SK-N-DZ (cell line): Measurements from ENCODE around the gene PCNX3.
A peak's percentile ranks its signal among the peaks of the same experiment; 100 is the strongest.
"Not testable (repeated sequence)": the region's sequence is repeated elsewhere in the genome, so short reads cannot be mapped to it uniquely, and the experiment has no call there.

Experiments used
- DNase-seq: peaks from one replicate; pipeline ENCODE4 v3.0.0-alpha.2; 2015; ENCODE audit warnings: low spot score

Gene PCNX3

DNA sequence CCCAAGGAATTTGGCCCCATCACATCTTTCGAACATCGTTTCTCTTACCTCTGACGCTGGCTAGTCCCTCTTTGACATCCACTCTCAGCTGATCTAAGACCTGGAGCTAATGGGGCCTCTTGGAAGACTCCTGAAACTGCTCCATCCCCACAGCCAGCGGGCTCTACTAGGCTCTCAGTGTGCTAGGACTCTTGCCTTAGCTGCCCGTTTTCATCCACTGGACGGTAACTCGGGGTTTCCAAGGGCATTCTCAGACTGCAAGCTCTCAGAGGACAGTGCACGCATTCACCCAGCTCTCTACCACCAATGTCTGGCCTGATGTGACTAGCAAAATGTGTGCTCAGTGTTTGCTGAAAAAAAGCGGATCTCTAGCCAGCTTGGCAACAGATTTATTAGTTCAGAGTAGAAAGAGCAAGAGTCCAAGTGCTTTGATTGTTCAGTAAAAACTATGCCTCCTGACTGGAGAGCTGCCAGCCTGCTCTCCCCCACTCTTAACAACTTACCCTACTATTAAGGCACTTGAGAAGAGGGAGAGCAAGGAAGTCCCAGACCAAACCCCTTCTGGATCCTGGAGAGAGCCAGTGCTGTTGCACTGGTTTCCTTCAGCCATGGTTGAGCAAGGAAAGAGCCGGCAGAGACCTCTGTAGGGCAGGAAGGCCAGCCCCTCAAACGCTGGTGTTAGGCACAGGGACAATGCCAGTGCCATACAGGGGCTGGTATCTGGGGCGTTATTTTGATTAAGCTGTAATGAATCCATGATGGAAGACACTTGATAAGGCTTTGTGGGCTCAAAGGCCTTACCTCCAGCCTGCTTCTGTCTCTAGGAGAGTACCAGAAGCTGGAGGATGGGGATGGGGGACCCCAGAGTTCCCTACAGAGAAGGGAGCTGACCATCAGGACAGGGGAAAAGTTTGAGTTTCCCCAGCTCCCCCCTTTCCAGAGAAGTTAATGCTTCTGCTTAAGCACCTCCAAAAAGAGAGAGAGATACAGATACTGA lies 38.0 kb downstream of the PCNX3 start:
- no peak for DNase-seq

DNA sequence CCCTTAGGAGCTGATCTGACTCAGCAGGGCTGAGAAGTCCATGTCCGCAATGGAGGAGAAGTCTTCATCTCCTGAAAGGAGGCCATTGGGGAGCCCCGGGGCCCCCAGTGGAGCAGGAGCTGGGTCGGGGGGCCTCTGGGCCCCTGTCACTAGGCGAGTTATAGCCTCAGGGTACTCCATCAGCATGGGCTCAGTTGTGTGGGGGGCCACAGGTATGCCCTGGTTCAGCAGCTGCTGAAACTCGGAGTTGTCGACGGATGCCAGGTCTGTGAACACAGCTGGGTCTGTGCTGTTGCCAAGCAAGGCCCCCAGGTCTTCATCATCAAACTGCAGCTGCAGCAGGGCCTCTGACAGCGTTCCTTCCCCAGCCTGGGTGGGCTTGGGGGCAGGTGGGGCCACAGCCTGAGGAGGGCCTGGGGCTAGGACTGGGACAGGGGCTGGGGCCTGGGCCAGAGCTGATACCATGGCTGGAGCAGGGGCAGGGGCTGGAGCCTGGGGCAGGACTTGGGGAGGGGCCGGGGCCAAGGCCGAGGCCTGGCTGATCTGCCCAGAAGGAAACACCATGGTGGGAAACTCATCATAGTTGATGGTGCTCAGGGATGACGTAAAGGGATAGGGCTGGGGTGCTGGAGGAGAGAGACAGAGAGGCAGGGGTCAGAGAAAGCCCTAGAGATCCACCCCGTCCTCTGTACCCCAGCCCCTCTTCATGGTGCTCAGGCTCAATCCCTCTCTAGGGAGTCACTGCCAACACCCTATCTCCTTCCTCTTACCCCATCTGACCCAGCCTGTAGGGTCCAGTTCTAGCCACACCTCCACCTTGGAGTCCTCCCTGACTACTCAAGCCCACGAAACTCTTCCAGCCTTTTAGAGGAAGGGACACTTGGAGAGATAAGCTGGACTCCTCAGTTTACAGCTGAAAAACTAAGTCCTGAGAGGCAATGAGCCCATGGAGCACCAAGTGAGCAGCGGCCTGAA lies 39.1 kb downstream of the PCNX3 start:
- no peak for DNase-seq

DNA sequence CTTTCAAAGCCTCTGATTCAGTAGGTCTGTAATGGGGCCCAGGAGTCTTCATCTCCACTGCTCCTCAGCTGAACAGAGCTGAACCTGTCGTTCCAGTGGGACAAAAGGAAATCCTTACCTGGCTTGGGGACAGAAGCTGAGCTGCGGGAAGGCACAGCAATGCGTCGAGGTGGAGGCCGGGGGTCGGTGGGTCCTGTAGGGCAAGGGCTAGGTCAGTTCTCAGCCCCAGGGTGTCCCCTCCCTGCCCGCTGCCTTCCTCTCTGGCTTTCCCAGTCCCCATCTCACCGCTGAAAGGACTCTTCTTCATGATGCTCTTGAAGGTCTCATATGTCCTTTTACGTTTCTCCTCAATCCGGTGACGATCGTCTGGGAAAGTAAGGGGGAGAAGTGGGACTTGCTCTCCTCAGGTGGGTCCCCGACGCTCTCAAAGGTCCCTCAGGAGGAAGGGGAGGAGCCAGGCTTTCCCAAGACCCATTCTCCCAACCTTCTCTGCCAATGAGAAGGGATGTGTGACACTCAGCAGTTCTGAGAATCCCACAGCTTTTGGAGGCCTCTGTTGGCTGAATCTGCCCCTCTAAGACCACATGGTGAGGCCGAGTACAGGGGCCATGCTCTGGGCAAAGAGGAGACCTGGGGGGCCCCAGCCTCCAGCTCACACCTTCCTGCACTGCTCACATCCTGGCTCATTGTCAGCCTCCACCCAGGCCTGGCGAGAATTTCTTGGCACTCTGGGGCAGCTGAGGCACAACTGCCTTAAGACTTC lies 40.2 kb downstream of the PCNX3 start:
- DNase-seq = no peak

DNA sequence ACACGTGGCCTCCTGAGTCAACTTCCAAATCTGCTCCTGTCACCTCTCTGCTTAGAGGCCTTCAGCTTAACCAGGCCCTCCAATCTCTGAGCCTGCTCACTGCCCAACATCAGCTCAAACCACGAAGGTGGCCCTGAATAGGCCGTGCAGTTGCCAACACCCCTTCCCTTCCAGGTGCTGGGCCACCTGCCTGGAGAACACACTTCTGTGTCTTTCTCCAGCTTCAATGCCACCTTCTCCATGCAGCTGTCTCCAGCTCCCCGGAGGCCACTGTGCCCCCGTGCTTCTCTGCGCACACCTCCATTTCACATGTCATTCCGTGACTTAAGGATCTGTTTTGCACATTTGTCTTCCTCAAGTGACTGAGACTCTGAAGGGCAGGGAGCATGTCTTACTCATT lies 41.9 kb downstream of the PCNX3 start:
- no peak for DNase-seq

DNA sequence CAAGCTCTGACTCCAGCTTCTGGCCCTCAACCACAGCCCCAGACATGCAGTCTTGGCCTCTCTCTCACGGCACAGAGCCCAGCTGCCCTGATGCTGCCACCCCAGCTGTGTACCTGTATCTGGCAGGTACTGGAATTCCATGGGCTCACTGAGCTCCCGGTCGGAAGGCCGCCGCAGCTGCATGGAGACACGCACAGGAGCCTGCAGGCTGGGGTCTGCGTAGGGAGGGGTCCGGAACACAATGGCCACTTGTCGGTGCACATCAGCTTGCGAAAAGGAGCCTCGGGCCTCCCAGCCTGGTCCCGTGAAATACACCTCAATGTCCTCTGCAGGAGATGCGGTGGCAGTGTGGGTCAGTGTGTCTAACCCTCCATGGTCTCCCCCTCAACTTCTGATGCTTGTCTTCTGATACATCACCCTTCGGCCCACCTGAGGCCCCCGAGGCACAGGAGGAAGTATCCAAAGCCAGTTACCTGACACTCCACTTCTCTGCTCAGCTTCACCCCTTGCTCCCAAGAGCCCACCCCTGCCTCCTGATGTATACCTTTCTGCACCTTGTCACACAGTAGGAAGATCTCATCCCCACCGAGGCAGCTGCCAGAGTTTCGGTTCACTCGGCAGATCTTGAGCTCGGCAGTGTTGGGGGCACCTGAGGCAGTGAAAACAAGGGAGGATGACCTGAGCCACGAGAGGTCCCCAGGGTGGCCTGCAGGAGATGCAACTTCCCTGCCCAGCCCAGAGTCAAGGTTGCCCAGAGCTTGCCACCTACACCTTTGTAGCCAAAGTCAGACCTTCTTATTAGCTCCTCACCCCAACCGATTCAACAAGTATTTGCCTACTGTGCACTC lies 42.8 kb downstream of the PCNX3 start:
- no peak for DNase-seq

DNA sequence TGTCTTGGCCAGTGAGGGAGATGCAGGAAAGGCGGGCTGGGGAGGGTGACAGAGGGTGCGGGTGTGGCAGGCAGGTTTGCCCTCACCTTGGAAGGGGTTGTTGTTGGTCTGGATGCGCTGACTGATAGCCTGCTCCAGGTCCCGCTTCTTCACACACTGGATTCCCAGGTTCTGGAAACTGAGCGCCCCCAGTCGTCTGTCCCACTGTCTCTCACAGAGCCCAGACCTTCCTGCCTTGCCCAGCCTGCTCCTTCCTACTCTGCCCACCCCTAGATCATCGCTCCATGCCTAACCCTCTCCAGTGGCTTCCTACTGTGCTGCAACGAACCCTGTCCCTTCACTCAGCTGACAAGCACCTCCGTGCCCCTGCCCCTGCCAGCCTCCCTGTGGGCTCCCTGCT lies 44.5 kb downstream of the PCNX3 start:
- DNase-seq = no peak

DNA sequence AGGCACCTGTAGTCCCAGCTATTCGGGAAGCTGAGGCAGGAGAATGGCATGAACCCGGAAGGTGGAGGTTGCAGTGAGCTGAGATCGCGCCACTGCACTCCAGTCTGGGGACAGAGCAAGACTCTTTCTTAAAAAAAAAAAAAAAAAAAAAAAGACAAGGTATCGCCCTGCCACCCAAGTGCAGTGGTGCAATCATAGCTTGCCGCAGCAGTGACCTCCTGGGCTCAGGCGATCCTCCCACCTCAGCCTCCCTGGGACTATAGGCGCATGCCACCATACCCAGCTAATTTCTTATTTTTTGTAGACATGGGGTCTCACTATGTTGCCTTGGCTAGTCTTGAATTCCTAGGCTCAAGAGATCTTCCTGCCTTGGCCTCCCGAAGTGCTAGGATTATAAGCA lies 45.3 kb downstream of the PCNX3 start:
- not testable (repeated sequence) for DNase-seq

DNA sequence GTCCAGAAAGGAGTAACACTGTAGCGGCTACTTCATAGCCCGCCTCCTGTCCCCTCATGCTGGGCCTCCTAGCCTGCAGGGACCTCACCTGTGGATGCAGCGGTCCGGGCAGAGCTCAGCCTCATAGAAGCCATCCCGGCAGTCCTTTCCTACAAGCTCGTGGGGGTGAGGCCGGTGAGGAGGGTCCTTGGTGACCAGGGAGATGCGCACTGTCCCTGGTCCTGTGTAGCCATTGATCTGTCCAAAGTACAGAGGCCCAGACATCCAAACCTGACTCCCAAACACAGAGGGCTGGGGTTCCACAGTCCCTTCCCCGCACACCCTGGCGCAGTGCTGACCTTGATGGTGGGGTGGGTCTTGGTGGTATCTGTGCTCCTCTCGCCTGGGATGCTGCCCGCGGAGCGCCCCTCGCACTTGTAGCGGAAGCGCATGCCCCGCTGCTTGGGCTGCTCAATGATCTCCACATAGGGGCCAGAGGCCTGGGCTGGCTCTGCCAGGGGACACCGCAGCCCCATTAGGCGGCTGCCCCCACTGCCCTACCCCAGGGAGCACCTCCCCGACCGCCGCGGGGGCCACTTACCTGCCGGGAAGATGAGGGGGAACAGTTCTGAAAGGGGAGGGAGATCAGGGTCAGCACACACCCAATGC lies 46.1 kb downstream of the PCNX3 start:
- no peak for DNase-seq

DNA sequence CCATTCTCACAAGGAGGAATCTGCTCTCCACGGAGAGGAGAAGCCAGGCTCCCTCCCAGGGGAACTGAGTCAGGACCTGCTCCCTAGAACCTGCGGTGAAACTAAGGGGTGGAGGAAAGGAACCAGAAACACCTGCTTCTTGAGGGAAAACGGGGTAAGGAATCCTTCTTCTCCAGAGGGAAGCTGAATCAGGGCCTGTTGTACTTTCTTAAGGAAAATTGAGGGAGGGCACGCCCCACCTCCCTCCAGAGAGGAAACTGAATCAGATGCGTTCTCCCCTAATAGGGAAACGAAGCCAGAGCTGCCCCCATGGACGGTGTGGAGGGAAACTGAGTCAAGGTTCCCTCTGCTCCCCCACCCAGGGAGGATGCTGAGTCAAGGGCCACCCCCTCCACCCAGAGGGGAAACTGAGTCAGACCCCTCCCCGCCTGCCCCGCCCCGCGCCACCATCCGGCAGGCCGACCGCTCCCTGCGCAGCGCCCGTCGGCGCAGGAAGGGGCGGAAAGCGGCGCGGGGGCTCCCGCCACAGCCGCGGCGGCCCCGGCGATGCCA lies 46.7 kb downstream of the PCNX3 start:
- DNase-seq = no peak

DNA sequence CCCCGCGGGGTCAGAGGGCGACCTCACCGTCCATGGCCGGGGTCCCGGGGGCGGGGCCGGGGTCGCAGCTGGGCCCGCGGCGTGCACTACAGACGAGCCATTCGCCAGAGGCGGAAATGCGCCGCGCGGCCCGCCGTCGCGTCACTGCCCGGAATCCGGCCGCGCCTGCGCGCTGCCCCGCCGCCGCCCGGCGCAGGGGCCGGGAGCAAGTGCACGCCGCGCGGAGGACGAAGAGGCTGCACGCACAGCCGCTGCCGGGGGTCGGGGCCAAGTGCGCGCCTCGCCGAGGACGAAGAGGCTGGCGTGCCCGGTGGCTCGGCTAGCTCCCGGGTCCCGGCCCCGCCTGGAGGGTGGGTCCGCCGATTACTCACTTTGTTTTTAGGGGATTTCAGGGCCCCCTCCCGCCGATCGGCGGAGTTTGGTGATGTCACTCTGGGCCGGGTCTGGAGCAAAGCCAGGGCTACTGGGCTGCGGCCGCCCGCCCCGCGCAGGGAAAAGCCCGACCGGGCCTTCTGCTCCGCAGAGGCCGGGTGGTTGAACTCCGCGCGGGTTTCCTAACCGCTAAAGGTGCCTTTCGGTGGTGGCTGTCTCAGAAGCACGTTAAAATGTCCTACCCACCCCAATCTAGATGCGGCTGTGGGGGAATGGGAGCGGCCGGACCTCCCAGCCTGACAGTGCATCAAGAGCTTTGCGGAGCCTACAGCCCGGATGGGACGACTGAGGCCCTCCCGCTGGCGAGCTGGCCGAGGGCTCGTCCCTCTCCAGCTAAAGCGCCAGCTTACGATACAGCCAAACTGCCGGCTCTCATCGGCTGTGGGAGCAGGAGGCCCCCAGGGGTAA lies 47.4 kb downstream of the PCNX3 start, which contains the start of gene RELA:
TSS of gene RELA (minus strand) at position 118 of the 840 bp plus-strand sequence. CDS start at position 34, 84 bp downstream.
- peak; percentile 85 for DNase-seq

DNA sequence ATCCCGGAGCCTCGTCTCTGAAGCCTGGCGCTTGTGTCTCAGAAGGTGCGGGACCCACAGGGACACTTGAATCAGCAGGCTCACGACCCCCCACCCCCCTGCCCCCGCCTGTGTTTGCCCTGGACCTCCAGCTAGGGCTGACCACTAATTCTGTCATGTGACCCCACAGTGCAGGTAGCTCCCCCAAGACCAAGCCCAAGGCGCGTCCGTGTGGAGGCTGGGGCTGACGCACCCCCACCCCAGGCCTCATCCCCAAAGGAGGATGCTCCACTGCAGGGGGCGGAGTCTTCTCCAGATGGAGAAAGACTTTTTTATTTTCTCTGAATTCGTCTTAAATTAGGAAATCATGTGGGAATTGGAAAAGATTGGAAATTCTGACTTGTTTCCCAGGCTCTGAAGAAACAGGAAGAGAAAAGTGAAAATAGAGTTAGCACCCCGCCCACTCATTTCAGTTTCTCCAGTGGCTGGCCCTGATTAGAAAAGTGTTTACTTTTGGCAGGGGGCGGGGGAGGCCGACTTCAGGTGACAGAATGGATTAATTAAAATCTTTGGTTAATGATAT lies 48.1 kb downstream of the PCNX3 start:
- no peak for DNase-seq

DNA sequence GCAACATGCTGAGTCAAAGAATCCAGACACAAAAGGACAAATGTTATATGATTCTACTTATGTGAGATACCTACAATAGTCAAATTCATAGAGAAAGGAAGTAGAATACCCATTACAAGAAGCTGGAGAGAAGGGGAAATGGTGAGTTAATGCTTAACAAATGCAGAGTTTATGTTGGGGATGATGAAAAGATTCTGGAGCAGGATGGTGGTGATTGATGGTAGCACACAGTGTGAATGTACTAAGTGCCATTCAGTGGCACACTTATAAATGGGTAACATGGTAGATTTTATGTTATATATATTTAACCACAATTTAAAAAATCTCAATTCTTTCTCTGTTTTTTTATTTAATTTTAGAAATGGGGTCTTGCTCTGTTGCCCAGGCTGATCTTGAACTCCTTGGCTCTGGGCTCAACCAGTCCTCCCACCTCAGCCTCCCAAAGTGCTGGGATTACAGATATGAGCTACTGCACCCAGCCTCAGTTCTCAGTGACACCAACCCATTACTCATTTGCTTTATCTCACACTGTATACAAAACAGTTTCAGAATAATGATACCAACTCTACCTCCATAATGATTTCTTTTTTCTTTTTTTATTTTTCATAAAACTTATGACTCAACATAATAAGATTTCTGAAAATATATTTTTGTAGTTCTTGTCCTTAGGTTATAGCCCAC lies 56.7 kb downstream of the PCNX3 start:
- no peak for DNase-seq

DNA sequence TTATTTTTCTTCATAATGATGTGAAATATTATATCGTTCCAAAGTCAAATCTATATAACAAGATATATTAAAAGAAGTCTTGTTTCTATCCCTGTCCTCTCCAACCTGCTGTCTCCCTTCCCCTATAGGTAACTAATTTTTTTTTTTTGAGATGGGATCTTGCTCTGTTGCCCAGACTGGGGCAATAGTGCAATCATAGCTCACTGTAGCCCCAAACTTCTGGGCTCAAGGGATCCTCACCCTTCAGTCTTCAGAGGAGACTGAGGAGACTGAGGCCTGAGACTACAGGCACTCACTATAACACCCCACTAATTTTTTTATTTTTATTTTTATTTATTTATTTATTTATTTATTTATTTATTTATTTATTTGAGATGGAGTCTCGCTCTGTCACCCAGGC lies 57.4 kb downstream of the PCNX3 start:
- no peak for DNase-seq

DNA sequence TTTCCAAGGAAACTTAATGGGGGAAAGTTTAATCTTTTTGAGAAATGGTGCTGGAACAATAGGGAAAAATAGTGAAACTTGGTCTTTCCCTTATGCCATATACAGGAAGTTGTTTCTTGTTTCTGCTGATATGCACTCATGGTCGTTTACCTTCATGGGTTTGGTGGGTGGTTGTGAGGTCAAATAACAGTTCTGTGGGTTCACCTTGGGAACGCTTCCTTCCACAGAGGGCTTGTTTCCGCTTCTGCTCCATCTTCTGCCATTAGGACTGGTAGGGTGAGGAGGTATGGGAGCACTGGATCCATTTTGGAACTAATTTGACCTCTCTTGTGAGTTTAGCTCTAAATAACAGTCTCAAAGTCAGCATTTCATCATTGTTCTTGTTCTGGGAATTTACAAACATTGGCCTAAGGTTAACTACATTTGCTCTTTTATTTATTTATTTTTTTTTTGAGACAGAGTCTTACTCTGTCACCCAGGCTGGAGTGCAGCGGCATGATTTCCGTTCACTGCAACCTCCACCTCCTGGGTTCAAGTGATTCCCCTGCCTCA lies 64.7 kb downstream of the PCNX3 start:
- DNase-seq = no peak

DNA sequence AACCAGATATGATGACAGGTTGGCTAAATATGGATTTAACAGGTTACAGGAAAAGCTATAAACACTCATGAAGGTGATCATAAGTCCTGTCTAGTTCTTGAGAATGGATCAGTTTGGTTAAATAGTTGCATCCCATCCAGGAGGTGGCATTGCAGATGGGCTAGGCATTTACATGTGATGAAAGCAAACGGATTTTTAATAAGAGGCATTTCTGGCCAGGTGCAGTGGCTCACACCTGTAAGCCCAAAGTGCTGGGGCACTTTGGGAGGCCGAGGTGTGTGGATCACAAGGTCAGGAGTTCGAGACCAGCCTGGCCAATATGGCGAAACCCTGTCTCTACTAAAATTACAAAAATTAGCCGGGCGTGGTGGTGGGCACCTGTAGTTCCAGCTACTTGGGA lies 67.9 kb downstream of the PCNX3 start:
- DNase-seq = not testable (repeated sequence)

DNA sequence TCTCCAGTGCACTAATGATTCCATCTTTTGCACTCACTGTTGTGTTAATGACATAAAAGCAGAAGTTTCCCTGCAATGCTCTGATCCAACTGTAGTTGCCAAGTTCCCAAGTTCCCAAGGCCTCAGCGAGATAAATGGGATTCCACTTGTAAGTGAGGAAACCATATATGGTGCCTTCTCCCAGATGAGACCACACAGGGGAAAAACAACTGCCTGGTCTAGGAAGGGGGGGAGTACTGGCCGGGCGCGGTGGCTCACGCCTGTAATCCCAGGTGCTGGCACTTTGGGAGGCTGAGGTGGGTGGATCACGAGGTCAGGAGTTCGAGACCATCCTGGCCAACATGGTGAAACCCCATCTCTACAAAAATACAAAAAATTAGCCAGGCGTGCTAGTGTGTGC lies 70.4 kb downstream of the PCNX3 start:
- no peak for DNase-seq
